CMK (cell line): ENCODE measurements around the gene VAV3.

Experiments used
- DNase-seq: peaks from one replicate; pipeline ENCODE4 v3.0.0-alpha.2; 2010; ENCODE audit warnings: low read depth

The VAV3 gene

DNA sequence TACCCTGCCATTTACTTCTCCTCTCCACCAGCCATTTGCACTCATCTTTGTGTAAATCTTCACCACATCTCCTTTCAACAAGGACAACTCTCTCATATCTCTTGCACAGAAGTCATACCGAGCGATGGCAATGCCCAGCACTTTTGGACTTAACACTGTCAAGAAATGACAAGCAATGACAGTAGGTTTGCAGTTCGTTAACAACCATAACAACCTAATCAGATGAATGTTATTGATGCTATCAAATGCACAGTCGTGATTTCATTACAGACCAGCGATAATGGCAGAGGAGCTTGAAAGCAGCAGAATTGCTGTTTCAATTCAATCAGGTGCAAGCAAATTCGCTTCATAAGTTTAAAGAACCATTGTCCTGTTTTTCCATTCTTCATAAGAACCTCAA is 390.9 kb downstream of the VAV3 start:
- DNase-seq, result no peak

DNA sequence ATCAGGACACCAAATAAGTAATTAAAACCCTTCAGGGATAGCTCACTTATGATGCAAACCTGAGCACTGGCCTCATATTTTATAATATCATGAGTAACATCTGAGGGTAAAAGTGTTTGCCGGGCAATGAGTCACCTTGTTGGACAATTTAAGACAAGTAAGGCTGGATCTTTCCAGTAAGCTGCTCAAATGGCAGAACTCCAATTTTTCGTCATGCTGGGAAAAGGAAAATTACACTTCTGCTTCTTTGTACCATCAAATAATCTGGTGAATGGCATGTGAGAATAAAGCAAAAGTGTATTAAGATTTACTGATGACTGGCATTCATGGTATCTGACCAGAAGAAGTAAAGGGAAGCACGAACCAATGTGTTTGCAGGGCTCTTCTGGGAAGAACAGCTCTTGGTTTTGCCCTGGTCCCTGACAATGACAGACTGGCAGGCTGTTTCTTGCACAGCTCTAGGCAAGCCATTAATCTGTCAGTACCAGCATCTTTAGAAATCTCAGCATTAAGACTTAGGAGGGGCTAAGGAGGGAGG is 392.2 kb downstream of the VAV3 start:
- DNase-seq, result no peak

DNA sequence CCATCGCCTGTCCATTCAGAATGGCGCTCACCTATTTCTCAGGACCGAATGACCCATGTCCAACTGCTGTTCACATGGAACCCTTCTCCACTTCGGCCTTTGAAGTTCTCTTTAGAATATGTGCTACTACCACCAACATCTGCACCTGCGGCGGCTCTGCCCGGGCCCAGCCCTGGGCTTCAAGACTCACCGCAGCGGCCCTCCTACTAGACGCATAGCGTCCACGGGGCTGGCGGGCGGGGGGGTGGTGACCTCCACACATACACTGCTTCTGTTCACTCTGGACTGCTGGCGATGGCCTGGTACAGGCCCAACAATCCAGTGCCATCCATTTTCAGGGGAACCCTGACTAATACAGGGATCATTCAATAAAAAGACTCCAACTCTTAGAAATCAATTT is 394.2 kb downstream of the VAV3 start:
- no peak for DNase-seq

GRCh38 chr1:107563441-107563840 is 401.5 kb downstream of the VAV3 start:
- no peak for DNase-seq

DNA sequence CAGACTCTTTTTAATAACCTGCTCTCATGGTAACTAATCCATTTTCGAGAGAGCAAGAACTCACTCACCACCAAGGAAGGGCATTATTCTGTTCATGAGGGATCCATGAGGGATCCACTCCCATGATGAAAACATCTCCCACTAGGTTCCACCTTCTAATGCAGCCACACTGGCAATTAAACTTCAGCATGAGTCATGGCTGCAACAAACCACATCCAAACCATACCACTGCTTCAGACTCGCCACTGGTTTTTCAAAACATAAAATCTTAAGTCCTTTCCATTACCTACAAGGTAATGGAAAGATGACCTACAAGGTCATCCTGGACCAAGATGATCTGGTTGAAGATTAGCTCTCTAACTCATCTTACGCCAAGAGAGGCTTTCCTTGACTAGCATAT is 405.1 kb downstream of the VAV3 start:
- DNase-seq, result no peak

GRCh38 chr1:107557095-107557494 is 407.9 kb downstream of the VAV3 start:
- DNase-seq, result no peak

GRCh38 chr1:107555578-107555977 is 409.4 kb downstream of the VAV3 start:
- DNase-seq, result no peak

GRCh38 chr1:107552781-107553180 is 412.2 kb downstream of the VAV3 start:
- DNase-seq, result no peak

DNA sequence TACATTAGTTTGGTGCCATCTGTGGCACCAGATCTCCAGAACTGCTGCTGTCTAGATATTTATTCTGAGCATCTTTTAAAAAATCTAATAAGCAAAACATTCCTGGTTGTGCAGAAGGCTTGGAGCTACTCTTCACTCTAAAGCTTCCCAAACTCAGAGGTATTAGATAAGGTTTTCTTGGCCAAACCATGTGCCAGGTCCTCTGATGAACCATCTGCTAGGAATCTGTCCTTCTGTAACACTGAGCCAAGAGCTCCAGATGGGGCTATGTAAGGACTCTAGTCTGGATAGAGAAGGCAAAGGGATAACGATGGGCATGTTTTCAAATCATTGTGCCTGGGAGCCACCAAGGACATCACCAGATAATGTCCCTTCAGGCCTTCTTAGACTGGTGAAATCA is 413.5 kb downstream of the VAV3 start:
- no peak for DNase-seq

DNA sequence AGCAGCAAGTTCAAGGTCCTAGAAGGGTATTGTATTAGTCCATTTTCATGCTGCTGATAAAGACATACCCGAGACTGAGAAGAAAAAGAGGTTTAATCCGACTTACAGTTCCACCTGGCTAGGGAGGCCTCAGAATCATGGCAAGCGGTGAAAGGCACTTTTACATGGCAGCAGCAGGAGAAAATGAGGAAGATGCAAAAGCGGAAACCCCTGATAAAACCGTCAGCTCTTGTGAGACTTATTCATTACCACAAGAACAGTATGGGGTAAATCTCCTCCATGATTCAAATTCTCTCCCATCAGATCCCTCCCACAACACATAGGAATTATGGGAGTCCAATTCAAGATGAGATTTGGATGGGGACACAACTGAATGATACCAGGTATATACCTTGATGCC is 414.6 kb downstream of the VAV3 start:
- no peak for DNase-seq

DNA sequence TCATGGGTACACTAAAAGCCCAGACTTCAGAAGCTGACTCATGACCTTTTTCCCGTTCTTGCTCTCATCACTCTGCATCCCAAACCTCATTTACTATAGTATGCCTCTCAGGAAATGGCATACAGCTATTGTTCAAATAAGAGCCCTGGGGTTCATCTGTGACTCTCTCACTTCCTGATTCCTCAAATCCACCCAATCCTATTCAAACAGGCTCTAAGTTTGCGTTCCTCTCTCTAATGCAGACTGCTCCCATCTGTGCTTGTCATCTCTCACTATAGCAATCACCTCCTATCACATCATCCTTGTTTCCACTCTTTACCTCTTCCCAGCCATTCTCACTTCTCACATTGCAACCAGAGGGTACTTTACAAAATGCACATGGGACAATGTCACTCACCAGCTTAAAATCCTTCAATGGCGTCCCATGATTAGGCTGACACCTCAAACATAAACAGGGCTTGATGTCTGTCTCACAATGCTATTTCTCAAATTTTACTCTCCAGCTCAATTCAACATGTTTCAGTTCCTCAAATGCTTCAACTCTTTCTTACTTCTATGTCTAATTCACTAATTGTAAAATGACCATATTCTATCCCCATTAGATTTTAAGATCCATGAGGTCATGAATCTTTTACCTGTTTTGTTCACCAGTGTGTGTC is 415.7 kb downstream of the VAV3 start:
- DNase-seq, result no peak

- no peak for DNase-seq
Measured at GRCh38 chr1:107548276-107548675, 416.7 kb downstream of the VAV3 start.

DNA sequence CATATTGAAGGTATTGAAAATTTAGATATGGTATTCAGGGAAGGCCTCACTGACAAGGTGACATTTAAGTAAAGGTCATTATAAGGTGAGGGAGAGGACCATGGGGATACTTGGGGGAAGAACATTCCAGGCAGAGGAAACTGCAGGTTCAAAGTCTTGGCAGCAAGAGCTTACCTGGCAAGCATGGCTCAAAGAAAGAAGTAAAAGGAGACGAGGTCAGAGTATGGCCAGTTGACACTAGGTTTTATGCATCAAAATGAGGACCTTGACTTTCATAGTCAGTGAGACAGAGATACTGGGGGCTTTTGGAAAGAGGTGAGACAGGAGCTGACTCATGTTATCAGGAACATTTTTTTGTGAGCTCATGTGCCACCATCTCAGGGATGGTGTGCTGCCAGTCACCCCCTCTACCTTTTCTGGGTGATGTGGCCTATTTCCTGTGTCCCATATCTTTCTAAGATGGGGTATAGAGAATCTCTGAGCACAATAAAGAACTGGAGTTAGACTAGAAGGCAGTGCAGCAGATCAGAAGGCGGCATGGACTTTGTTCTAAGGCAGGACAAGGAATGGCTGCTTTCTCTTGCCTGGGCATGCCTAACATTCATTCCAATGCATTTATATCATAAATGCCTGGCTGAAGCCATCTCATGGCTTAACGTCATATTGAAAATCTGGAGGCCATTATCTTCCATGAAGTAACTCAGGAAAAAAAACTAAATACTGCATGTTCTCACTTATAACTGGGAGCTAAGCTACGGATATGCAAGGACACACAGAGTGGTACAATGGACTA is 417.4 kb downstream of the VAV3 start:
- no peak for DNase-seq

- DNase-seq, result no peak
Measured at GRCh38 chr1:107546576-107546975, 418.4 kb downstream of the VAV3 start.

- DNase-seq, result no peak
Measured at GRCh38 chr1:107545879-107546278, 419.1 kb downstream of the VAV3 start.

GRCh38 chr1:107545056-107545577 is 419.9 kb downstream of the VAV3 start:
- DNase-seq, result no peak

GRCh38 chr1:107544285-107544684 is 420.7 kb downstream of the VAV3 start:
- no peak for DNase-seq

DNA sequence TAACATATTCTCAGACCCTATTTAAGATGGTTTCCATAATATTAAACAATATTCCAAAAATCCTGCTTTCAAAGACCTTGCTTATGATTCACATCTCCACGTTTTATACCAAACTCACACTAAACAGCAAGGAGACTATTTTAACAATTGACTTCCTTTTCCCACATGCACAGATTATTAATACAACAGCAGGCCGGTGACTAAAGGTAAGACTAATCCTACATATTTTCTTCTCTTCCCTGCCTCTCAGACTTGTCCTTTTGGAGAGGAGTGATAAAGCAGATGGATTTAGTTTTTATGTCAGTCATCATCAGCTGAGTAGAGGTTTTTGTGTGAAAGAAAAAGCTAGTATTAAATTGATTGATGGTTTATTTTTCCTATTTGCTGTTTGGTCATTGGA is 423.6 kb downstream of the VAV3 start:
- DNase-seq, result no peak

DNA sequence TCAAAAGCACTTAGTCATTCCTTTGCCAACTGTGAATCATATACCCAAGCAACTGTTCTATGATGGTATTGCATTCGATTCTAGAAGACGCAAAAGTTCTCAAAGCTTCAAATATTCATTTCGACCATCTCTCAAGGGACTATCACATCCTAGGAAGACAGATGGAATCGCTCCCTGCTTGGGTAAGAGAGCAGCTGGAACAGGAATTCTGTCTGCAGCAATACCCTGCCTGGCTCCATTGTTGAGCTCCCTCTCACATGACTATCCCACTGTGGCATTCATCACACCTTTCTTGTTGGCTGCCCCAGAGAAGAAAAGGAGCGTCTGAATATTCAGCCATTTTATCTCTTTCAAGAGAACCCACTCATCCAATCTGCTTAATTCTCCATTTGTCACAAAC is 426.5 kb downstream of the VAV3 start:
- DNase-seq, result no peak

GRCh38 chr1:107536266-107536665 is 428.7 kb downstream of the VAV3 start:
- no peak for DNase-seq

- no peak for DNase-seq
Measured at GRCh38 chr1:107535091-107535490, 429.9 kb downstream of the VAV3 start.

GRCh38 chr1:107534632-107535031 is 430.3 kb downstream of the VAV3 start:
- no peak for DNase-seq

GRCh38 chr1:107533436-107533835 is 431.5 kb downstream of the VAV3 start:
- DNase-seq, result no peak
